Choroid plexus epithelial cell (primary cell): ENCODE data around the gene HECTD2.
"Not testable (repeated sequence)": the region's sequence is repeated elsewhere in the genome, so short reads cannot be mapped to it uniquely, and the experiment has no call there.

Source experiments
- DNase-seq: peaks from one replicate; pipeline ENCODE4 v3.0.0-alpha.2; 2010; ENCODE audit warnings: low read depth
- H3K4me3 ChIP-seq: 2 replicates; pipeline ENCODE4 v1.5.1; 2011; ENCODE audit warnings: low read depth, mild to moderate bottlenecking, control low read depth, low read length, moderate library complexity
- CTCF ChIP-seq: conservative IDR thresholded peaks from 2 replicates; pipeline ENCODE4 v1.5.1; 2011; ENCODE audit warnings: low read depth, mild to moderate bottlenecking, control low read depth, inconsistent platforms, low read length, moderate library complexity

The HECTD2 gene

GRCh38 chr10:91556691-91557566 lies 146.8 kb downstream of the HECTD2 start:
- H3K4me3 ChIP-seq = no peak overlapping the region
- no peak for DNase-seq
- TF ChIP-seq CTCF = no peak

GRCh38 chr10:91557651-91558111 lies 147.5 kb downstream of the HECTD2 start:
- TF ChIP-seq CTCF = no peak
- H3K4me3 ChIP-seq = no peak overlapping the region
- DNase-seq = no peak

- no peak overlapping the region for H3K4me3 ChIP-seq
- no peak for DNase-seq
- no peak for TF ChIP-seq CTCF
These were observed 148.3 kb downstream of the HECTD2 start for GRCh38 chr10:91558473-91558872.

GRCh38 chr10:91559169-91559568 lies 149.0 kb downstream of the HECTD2 start:
- DNase-seq = no peak
- no peak overlapping the region for H3K4me3 ChIP-seq

GRCh38 chr10:91559750-91560149 lies 149.6 kb downstream of the HECTD2 start:
- no peak for TF ChIP-seq CTCF
- no peak for DNase-seq
- H3K4me3 ChIP-seq = no peak overlapping the region

More at GRCh38 chr10:91559169-91559568, 149.0 kb downstream of the HECTD2 start:
- TF ChIP-seq CTCF = no peak

GRCh38 chr10:91560827-91561226 lies 150.7 kb downstream of the HECTD2 start:
- H3K4me3 ChIP-seq = not testable (repeated sequence)
- DNase-seq = peak; percentile 91

GRCh38 chr10:91562839-91563581 lies 152.9 kb downstream of the HECTD2 start:
- no peak for TF ChIP-seq CTCF
- no peak for DNase-seq

More at GRCh38 chr10:91562839-91563581, 152.9 kb downstream of the HECTD2 start:
- no peak overlapping the region for H3K4me3 ChIP-seq
